ENCODE results near the gene MYLK2.

MYLK2 gene

GRCh38 chr20:31809661-31810060 is 9.5 kb upstream of the MYLK2 start:
- H3F3A ChIP-seq (ENCODE audit: control insufficient read depth, insufficient read depth) = peaks cover 8% of the 10 kb centered on the region; the same call in 1 of the 2 replicates
- H4K20me1 ChIP-seq (ENCODE audit: control insufficient read depth, insufficient read depth, low read depth, low read length) = no peaks in the 10 kb centered on the region
- H3K4me3 ChIP-seq (ENCODE audit: low read length) = no peak overlapping the region
- no peaks in the 10 kb centered on the region for H3K79me2 ChIP-seq (ENCODE audit: control insufficient read depth, low read length)
- H3K4me2 ChIP-seq (ENCODE audit: low read length) = no peak overlapping the region
- H3K36me3 ChIP-seq (ENCODE audit: control insufficient read depth, low read length) = peaks cover 8% of the 10 kb centered on the region
- H3K27me3 ChIP-seq (ENCODE audit: control insufficient read depth, low read length) = no peaks in the 10 kb centered on the region
- no peaks in the 10 kb centered on the region for H3K4me1 ChIP-seq (ENCODE audit: control insufficient read depth, low read length)
- no peak overlapping the region for H3K27ac ChIP-seq (ENCODE audit: low read depth, low read length)
- no peaks in the 10 kb centered on the region for H3K9me3 ChIP-seq (ENCODE audit: control insufficient read depth, insufficient read depth, low read length)
- no peak for TF ChIP-seq EZH2phosphoT487 (IDR thresholded peaks at IDR 0.05; ENCODE audit: borderline replicate concordance, low read length)
- TF ChIP-seq, protein P1, sequence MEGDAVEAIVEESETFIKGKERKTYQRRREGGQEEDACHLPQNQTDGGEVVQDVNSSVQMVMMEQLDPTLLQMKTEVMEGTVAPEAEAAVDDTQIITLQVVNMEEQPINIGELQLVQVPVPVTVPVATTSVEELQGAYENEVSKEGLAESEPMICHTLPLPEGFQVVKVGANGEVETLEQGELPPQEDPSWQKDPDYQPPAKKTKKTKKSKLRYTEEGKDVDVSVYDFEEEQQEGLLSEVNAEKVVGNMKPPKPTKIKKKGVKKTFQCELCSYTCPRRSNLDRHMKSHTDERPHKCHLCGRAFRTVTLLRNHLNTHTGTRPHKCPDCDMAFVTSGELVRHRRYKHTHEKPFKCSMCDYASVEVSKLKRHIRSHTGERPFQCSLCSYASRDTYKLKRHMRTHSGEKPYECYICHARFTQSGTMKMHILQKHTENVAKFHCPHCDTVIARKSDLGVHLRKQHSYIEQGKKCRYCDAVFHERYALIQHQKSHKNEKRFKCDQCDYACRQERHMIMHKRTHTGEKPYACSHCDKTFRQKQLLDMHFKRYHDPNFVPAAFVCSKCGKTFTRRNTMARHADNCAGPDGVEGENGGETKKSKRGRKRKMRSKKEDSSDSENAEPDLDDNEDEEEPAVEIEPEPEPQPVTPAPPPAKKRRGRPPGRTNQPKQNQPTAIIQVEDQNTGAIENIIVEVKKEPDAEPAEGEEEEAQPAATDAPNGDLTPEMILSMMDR (IDR thresholded peaks at IDR 0.05; ENCODE audit: low read depth, low read length, poor library complexity, severe bottlenecking) = no peak
- H3K9me2 ChIP-seq (replicated peaks; ENCODE audit: control insufficient read depth, low read length) = no peaks in the 10 kb centered on the region

GRCh38 chr20:31811198-31811597 is 8.0 kb upstream of the MYLK2 start:
- no peak overlapping the region for H3K4me2 ChIP-seq (ENCODE audit: low read length)
- no peaks in the 10 kb centered on the region for H4K20me1 ChIP-seq (ENCODE audit: control insufficient read depth, insufficient read depth, low read depth, low read length)
- H3K36me3 ChIP-seq (ENCODE audit: control insufficient read depth, low read length) = peaks cover 6% of the 10 kb centered on the region
- H3K79me2 ChIP-seq (ENCODE audit: control insufficient read depth, low read length) = no peaks in the 10 kb centered on the region
- no peaks in the 10 kb centered on the region for H3K9me3 ChIP-seq (ENCODE audit: control insufficient read depth, insufficient read depth, low read length)
- TF ChIP-seq EZH2phosphoT487 (IDR thresholded peaks at IDR 0.05; ENCODE audit: borderline replicate concordance, low read length) = no peak
- TF ChIP-seq, protein P1 (IDR thresholded peaks at IDR 0.05; ENCODE audit: low read depth, low read length, poor library complexity, severe bottlenecking) = no peak
- peaks cover 8% of the 10 kb centered on the region; the same call in 1 of the 2 replicates for H3F3A ChIP-seq (ENCODE audit: control insufficient read depth, insufficient read depth)
- H3K27me3 ChIP-seq (ENCODE audit: control insufficient read depth, low read length) = no peaks in the 10 kb centered on the region
- H3K27ac ChIP-seq (ENCODE audit: low read depth, low read length) = no peak overlapping the region
- no peaks in the 10 kb centered on the region for H3K9me2 ChIP-seq (replicated peaks; ENCODE audit: control insufficient read depth, low read length)
- no peaks in the 10 kb centered on the region for H3K4me1 ChIP-seq (ENCODE audit: control insufficient read depth, low read length)
- no peak overlapping the region for H3K4me3 ChIP-seq (ENCODE audit: low read length)

DNA sequence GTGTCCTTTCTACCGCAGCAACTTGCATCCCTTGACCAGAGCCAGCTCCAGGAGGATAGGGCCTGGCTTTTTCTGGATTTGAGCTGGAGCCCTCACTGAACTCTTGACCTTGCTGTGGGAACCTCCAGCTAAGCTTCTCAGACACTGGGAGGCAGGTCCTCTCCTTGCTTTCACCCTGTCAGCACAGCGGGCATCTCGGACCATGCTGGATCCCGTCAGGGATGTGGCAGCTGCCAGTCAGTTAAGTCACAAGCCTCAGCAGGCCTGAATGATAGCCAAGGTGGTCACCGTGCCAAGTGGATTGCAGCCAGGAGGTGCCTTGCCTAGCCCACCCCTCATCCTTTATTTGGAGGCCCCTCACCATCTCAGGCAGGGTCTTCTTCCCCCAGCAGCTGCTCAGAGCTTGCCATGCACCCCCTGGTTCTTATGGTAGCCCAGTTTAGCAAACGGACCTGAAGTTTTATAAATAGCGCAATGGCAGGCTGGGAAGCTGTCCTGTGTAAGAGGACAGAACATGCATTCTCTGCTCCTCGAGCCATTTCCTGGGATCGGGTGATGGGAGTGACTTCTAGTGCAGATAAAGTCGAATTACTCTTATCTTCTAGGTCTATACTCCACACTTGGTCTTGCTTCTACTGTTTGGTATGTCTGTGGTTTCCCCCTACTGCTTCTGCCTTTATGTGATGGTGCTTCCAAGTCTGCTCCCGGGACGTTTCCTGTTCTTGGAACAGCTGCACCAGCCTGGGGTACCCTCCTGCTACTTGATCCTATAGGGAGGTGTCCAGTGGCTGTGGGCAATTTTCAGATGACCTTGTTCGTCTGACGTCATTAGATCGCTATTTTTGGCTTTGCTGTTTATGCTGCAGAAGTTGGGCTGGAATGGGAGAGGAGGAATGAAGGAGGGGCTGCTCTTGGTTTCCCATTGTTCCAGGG is 7.1 kb upstream of the MYLK2 start:
- H4K20me1 ChIP-seq (ENCODE audit: control insufficient read depth, insufficient read depth, low read depth, low read length) = no peaks in the 10 kb centered on the region
- H3K9me2 ChIP-seq (replicated peaks; ENCODE audit: control insufficient read depth, low read length) = no peaks in the 10 kb centered on the region
- no peak overlapping the region for H3K27ac ChIP-seq (ENCODE audit: low read depth, low read length)
- H3K4me2 ChIP-seq (ENCODE audit: low read length) = no peak overlapping the region
- no peaks in the 10 kb centered on the region for H3K4me1 ChIP-seq (ENCODE audit: control insufficient read depth, low read length)
- no peaks in the 10 kb centered on the region for H3K36me3 ChIP-seq (ENCODE audit: control insufficient read depth, low read length)
- no peak for TF ChIP-seq EZH2phosphoT487 (IDR thresholded peaks at IDR 0.05; ENCODE audit: borderline replicate concordance, low read length)
- TF ChIP-seq, protein P1 (IDR thresholded peaks at IDR 0.05; ENCODE audit: low read depth, low read length, poor library complexity, severe bottlenecking) = no peak
- no peaks in the 10 kb centered on the region for H3K27me3 ChIP-seq (ENCODE audit: control insufficient read depth, low read length)
- no peak overlapping the region for H3K4me3 ChIP-seq (ENCODE audit: low read length)
- peaks cover 8% of the 10 kb centered on the region; the same call in 1 of the 2 replicates for H3F3A ChIP-seq (ENCODE audit: control insufficient read depth, insufficient read depth)
- no peaks in the 10 kb centered on the region for H3K9me3 ChIP-seq (ENCODE audit: control insufficient read depth, insufficient read depth, low read length)
- no peaks in the 10 kb centered on the region for H3K79me2 ChIP-seq (ENCODE audit: control insufficient read depth, low read length)

All from DOHH2 (cell line).